ENCODE data around the gene FEN1. TPM values are rescaled to one million over a fixed set of nuclear protein-coding genes. Genes with fewer than 3 reads are reported as not detected.
A peak's percentile ranks its signal among the peaks of the same experiment; 100 is the strongest.

The FEN1 gene
- total RNA-seq, 4 donors from 2014 or later, result 7.1 to 14.2 (median 8.1) TPM

GRCh38 chr11:61777234-61778090 lies 15.2 kb upstream of the FEN1 start:
- Histone ChIP-seq H3K9me3 (no peaks in the 10 kb centered on the region), H3K4me3 (peak overlapping the region in 1 of 2 donors; percentile 28), H3K27ac (no peak overlapping the region), H3K4me1 (peaks cover 0 to 14% (median 8%) of the 10 kb centered on the region in 3 donors), H3K36me3 (peaks cover 0 to 20% of the 10 kb centered on the region in 2 donors), H3K27me3 (peaks cover 13% of the 10 kb centered on the region)
- WGBS, 2 donors (ENCODE audit: low coverage in 1 of 2), result 72% methylated on average over 7 of the region's 67 CpGs; no CpG with 5 or more reads in 1 of the 2 donors
- ATAC-seq, result peak; percentile 37
- no peak for TF ChIP-seq CTCF (IDR thresholded peaks at IDR 0.05)
- no peak for TF ChIP-seq EP300 (IDR thresholded peaks at IDR 0.05)
- TF ChIP-seq POLR2AphosphoS5 (IDR thresholded peaks at IDR 0.05), result no peak
- no peak for TF ChIP-seq POLR2A (IDR thresholded peaks at IDR 0.05)

GRCh38 chr11:61778357-61778886 lies 14.3 kb upstream of the FEN1 start:
- WGBS, 2 donors (ENCODE audit: low coverage in 1 of 2), result no CpG with 5 or more reads among the region's 11 CpGs
- Histone ChIP-seq H3K9me3 (no peaks in the 10 kb centered on the region), H3K4me1 (peaks cover 0 to 14% (median 8%) of the 10 kb centered on the region in 3 donors), H3K27ac (no peak overlapping the region), H3K4me3 (no peak overlapping the region), H3K36me3 (peaks cover 0 to 30% of the 10 kb centered on the region in 2 donors), H3K27me3 (peaks cover 13% of the 10 kb centered on the region)
- TF ChIP-seq EP300 (IDR thresholded peaks at IDR 0.05) (no peak), CTCF (IDR thresholded peaks at IDR 0.05) (no peak), POLR2A (IDR thresholded peaks at IDR 0.05) (no peak), POLR2AphosphoS5 (IDR thresholded peaks at IDR 0.05) (no peak)
- ATAC-seq, result no peak

GRCh38 chr11:61778920-61779650 lies 13.6 kb upstream of the FEN1 start:
- no peak overlapping the region for H3K4me3 ChIP-seq
- TF ChIP-seq POLR2A (IDR thresholded peaks at IDR 0.05) (no peak), POLR2AphosphoS5 (IDR thresholded peaks at IDR 0.05) (no peak), CTCF (IDR thresholded peaks at IDR 0.05) (no peak), EP300 (IDR thresholded peaks at IDR 0.05) (no peak)
- peaks cover 0 to 14% (median 8%) of the 10 kb centered on the region in 3 donors for H3K4me1 ChIP-seq
- no peak for ATAC-seq
- WGBS, 2 donors (ENCODE audit: low coverage in 1 of 2), result 60 to 68% methylated on average over 1 to 3 of the region's 24 CpGs
- peaks cover 0 to 35% of the 10 kb centered on the region in 2 donors for H3K36me3 ChIP-seq
- H3K27me3 ChIP-seq, result peaks cover 13% of the 10 kb centered on the region
- H3K9me3 ChIP-seq, result no peaks in the 10 kb centered on the region
- H3K27ac ChIP-seq, result no peak overlapping the region

- peaks cover 0 to 44% of the 10 kb centered on the region in 2 donors for H3K36me3 ChIP-seq
- H3K27me3 ChIP-seq, result peaks cover 13% of the 10 kb centered on the region
- no peak overlapping the region for H3K27ac ChIP-seq
- WGBS, 2 donors (ENCODE audit: low coverage in 1 of 2), result 90 to 95% methylated on average over 2 to 8 of the region's 14 CpGs
- H3K4me3 ChIP-seq, result no peak overlapping the region
- no peak for ATAC-seq
- no peaks in the 10 kb centered on the region for H3K9me3 ChIP-seq
- no peak for TF ChIP-seq EP300 (IDR thresholded peaks at IDR 0.05)
- peaks cover 0 to 14% (median 8%) of the 10 kb centered on the region in 3 donors for H3K4me1 ChIP-seq
Measured at GRCh38 chr11:61779666-61780525, 12.8 kb upstream of the FEN1 start.

Measured in gastroesophageal sphincter (tissue), 4 donors.